Activated naive CD8-positive, alpha-beta T cell treated with anti-CD3 and anti-CD28 coated beads, Interleukin-2, amount 10 ng/mL, durations not matched to agents 7 days and 5 days (primary cell): ENCODE results near the gene PDLIM4. TPM values are rescaled to one million over a fixed set of nuclear protein-coding genes. Genes with fewer than 3 reads are reported as not detected.

Source experiments
- ATAC-seq: fragments of 150-1000 bp; cut with Tn5 transposase; one replicate; pipeline ENCODE4 v1.10.0; 2021; ENCODE audit warnings: low read depth, moderate library complexity
- POLR2A ChIA-PET: fragments of 350-600 bp; sonication (Branson Sonifier 250); formaldehyde crosslinking; loops from one replicate; lab custom pipeline; 2021; ENCODE audit warnings: antibody characterized with exemption; lab: Charles Lee
- DNase-seq: peaks from one replicate; pipeline ENCODE4 v3.0.0; 2021
- H3K27ac Mint-ChIP-seq: one replicate; pipeline ENCODE4 v1.8.0; 2022; ENCODE audit warnings: mild to moderate bottlenecking, mixed read lengths
- H3K27me3 Mint-ChIP-seq: one replicate; pipeline ENCODE4 v1.8.0; 2022; ENCODE audit warnings: mild to moderate bottlenecking, moderate library complexity, mixed read lengths
- H3K36me3 Mint-ChIP-seq: one replicate; pipeline ENCODE4 v1.8.0; 2021; ENCODE audit warnings: mild to moderate bottlenecking, mixed read lengths
- H3K4me1 Mint-ChIP-seq: one replicate; pipeline ENCODE4 v1.8.0; 2021; ENCODE audit warnings: mixed read lengths
- H3K4me3 Mint-ChIP-seq: one replicate; pipeline ENCODE4 v1.8.0; 2022; ENCODE audit warnings: mild to moderate bottlenecking, moderate library complexity, mixed read lengths
- H3K9me3 Mint-ChIP-seq: one replicate; pipeline ENCODE4 v1.8.0; 2021; ENCODE audit warnings: mixed read lengths
- total RNA-seq, 2 experiments: library from RNA; stranded (reverse); gene quantifications; one replicate each; pipeline ENCODE4 v1.2.3, GENCODE V29; 2021

The PDLIM4 gene
- total RNA-seq, 2 experiments from 2014 or later, result 0.64 TPM; not detected in 1

- DNase-seq (no peak), ATAC-seq (no peak)
- H3K27ac Mint-ChIP-seq, result no peak overlapping the region
- peaks cover 3% of the 10 kb centered on the region for H3K36me3 Mint-ChIP-seq
- no peak overlapping the region for H3K4me3 Mint-ChIP-seq
- peaks cover 20% of the 10 kb centered on the region for H3K27me3 Mint-ChIP-seq
- POLR2A ChIA-PET, result interaction anchor here (0.9 kb wide), 1 partner anchor 43 kb away, joined by 3 read pairs; no protein-coding TSS in a partner anchor
- H3K9me3 Mint-ChIP-seq, result peaks cover 9% of the 10 kb centered on the region
- H3K4me1 Mint-ChIP-seq, result no peaks in the 10 kb centered on the region
These were observed 6.9 kb upstream of the PDLIM4 start for GRCh38 chr5:132250547-132250946.

DNA sequence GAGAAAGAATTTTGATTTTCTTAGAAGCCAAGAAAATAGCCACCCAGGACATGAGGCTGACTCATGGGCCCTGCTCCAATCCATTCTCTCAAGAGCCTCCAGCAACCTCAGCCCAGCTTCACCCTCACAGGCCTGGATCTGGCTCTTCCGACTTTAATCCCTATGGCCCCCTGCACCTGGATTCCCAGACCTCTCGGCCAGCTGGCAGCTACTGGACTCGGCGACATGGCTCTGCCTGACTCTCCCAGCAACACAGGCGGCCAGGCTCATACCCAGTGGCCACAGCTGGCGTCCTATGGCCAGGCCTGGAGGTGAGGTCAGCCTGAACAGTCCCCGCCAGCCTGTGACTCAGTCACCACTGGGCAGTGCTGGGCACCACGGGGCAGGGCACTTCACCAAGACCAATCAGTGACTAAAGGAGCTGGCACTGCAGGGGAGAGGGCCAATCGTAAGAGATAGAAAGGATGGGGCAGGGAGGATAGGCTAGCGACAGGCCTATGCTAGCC lies 6.2 kb upstream of the PDLIM4 start:
- POLR2A ChIA-PET, result no interaction called here
- peaks cover 4% of the 10 kb centered on the region for H3K9me3 Mint-ChIP-seq

GRCh38 chr5:132253008-132253441 lies 4.5 kb upstream of the PDLIM4 start:
- H3K9me3 Mint-ChIP-seq, result no peaks in the 10 kb centered on the region
- DNase-seq, result peak; percentile 14
- no peak overlapping the region for H3K4me3 Mint-ChIP-seq
- peaks cover 24% of the 10 kb centered on the region for H3K27me3 Mint-ChIP-seq
- no peak overlapping the region for H3K27ac Mint-ChIP-seq
- no peak for ATAC-seq
- H3K36me3 Mint-ChIP-seq, result no peaks in the 10 kb centered on the region
- H3K4me1 Mint-ChIP-seq, result no peaks in the 10 kb centered on the region
- POLR2A ChIA-PET, result no interaction called here

More for the DNA sequence above, 6.2 kb upstream of the PDLIM4 start:
- H3K27me3 Mint-ChIP-seq, result peaks cover 19% of the 10 kb centered on the region
- no peak for DNase-seq
- peaks cover 3% of the 10 kb centered on the region for H3K36me3 Mint-ChIP-seq
- no peak for ATAC-seq
- no peaks in the 10 kb centered on the region for H3K4me1 Mint-ChIP-seq
- H3K4me3 Mint-ChIP-seq, result no peak overlapping the region
- no peak overlapping the region for H3K27ac Mint-ChIP-seq

DNA sequence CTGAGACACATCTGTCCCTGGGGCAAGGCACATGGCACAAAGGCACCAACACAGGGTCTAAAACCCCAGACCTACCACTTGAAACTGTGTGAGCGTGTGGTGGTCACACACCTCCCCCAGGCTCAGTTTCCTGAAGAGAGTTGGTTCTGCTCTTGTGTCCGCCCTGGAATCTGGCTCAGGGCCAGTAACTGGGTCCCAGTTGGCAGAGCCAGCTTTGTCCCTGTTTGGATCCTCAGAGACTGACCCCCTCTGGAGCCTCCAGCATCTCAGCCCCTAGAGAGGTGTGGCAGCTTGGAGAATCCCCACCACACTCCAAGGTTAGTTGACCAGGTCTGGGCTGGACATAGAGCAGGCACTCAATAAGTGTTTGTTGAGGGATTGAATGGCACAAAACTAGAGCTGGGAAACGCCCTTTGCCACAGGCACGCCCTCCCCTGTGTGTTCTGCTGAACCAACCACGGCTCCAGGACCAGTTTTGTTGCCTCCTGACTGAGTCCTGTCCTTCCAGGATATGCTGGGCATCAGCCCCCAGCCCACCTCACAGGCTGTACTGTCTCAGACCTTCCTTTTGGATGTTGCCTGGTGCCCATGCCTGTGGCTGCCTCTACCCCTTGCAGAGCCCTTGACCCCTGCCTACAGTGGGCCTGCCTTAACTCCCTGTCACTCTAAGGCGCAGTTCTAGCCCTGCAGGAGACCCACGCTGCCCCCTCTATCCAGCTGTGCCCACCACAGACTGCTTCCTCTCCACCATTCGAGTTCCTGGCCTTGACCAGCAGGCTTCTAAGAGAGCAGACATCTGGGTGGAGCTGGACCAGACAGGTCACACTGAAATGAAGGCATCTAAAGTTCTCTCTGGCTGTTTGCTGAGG lies 3.8 kb upstream of the PDLIM4 start:
- no peaks in the 10 kb centered on the region for H3K36me3 Mint-ChIP-seq
- no peaks in the 10 kb centered on the region for H3K4me1 Mint-ChIP-seq
- POLR2A ChIA-PET, result no interaction called here
- ATAC-seq (no peak), DNase-seq (peak; percentile 24)
- H3K27me3 Mint-ChIP-seq, result peaks cover 24% of the 10 kb centered on the region
- no peak overlapping the region for H3K4me3 Mint-ChIP-seq
- no peak overlapping the region for H3K27ac Mint-ChIP-seq
- no peaks in the 10 kb centered on the region for H3K9me3 Mint-ChIP-seq

DNA sequence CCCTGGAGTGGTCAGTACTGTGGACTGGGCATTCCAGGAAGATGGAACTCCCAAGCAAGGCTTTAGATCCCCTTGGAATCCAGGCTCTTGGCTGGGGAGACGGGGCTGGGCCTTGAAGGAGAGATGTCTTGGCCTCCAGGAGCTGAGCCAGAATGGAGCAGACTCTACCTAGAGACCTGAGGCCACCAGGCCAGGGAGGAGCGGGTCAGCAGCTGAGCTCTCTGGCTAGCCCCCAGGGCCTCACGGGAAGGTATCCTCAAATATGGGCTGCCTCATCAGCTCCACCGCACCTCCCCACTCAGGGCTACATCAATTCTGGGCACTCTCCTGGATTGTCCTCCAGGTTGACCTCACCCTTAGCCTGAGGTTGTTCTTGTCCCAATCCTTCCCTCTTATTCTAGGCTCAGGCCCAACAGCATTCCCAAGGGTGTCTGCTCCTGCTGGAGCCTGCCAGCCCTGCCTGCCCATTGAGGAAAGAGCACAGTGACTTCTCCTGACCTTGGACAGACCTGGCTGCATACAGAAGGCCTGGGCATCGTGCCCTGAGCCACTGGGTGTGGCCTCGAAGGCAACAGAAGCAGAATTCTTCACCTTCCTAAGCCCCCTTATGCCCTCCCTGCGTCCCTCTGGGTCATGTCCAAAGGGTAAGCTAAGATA lies 3.0 kb upstream of the PDLIM4 start:
- Mint-ChIP-seq H3K27me3 (peaks cover 24% of the 10 kb centered on the region), H3K4me1 (no peaks in the 10 kb centered on the region), H3K4me3 (no peak overlapping the region), H3K9me3 (no peaks in the 10 kb centered on the region), H3K36me3 (no peaks in the 10 kb centered on the region), H3K27ac (no peak overlapping the region)
- DNase-seq, result no peak
- no peak for ATAC-seq
- POLR2A ChIA-PET, result no interaction called here

DNA sequence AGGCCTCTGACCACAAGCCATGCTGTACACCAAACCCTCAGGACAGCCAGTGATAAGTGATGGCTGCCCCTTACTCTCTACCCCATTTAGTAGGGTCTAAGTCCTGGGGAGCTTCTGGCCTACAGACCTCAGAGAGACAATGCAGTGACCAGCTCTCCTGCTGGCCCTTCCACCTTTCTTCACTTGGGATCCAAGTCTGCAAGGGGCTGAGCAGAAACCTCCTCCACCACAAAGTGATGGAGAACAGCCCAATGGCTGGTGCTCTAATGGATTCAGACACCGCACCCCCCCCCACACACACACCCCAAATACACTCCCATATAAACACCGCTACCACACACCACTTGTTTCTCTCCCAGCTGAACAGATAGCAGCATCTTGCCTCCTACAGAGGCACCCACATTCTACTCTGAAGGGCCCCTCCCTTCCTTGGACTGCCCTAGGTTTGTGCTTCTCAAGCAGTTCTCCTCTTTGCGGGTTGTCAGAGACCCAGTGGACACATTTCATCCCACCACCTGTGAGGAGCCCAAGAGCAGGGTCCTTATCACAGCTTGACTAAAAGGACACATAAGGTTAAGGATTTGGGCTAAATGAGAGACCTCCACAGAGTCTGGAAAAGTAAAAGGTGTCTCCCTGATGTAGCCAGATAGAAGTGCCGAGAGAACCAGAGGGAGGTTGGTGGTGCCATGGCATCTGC lies 1.3 kb upstream of the PDLIM4 start:
- Mint-ChIP-seq H3K27ac (no peak overlapping the region), H3K27me3 (peaks cover 16% of the 10 kb centered on the region), H3K4me1 (peaks cover 8% of the 10 kb centered on the region), H3K4me3 (no peak overlapping the region), H3K36me3 (no peaks in the 10 kb centered on the region), H3K9me3 (no peaks in the 10 kb centered on the region)
- ATAC-seq (no peak), DNase-seq (no peak)
- POLR2A ChIA-PET, result no interaction called here

DNA sequence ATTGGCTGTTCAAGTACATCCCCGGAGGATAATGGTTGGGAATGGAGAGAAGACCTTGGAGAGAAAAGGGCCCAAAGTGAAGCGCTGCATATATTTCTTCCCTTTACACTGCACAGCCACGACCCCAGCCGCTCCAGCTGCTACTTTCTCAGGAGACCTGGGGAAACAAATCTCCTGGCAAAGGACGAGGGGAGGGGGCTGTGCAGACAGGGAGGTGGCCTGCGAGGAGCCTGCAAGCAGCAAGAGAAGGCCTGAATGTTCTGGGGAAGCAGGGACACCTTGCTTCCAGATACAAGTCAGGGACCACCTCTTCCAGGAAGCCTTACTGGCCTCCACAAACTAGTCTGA lies 739 bp upstream of the PDLIM4 start:
- no peaks in the 10 kb centered on the region for H3K36me3 Mint-ChIP-seq

DNA sequence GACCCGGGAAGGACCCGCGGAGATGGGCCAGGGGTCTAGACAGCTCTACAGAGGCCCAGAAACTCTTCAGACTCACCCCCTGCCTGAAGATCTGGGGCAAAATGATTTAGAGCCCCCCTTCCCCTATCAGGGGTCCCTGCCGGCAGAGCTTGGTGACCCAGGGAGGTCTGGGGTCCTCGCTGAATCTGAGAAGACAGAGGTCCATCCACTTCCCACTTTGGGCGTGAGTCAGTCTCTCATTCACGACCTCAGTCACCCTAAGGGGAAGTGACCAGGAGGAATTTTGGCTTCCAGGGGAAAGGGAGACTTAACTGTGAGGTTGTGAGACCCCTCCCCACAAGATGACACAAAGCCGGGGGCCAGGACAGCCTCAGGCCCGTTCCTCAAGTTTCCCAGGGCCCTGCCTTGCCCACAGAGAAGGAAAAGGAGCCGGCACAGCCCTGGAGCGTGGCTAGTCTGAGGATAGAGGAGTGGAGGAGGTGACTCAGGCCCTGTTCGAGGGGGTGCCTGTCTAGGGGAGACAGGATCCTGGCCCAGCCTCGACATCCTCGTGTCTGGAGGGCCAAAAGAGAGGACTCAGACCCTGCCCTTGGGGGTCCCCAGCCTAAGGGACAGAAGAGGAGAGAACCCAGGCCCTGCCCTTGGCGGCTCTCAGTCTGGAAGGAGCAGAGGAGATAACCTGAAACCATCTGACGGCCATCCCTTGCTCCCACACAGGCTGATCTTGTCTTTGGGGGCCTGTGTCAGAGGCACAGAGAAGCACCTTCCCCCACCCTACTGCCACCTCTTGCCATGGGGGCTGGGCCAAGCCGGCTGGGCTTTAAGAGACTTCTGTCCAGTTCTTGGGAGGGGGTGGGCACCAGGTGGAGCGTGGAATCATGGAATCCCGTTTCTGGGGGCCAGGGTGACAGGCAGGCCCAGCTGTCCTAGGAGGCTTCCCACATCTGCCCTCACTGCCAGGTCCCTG lies 889 bp downstream of the PDLIM4 start:
- no peak for DNase-seq
- POLR2A ChIA-PET, result interaction anchor here (0.6 kb wide), 1 partner anchor 60 kb away, joined by 4 read pairs; no protein-coding TSS in a partner anchor
- H3K4me1 Mint-ChIP-seq, result peaks cover 8% of the 10 kb centered on the region
- ATAC-seq, result no peak
- no peaks in the 10 kb centered on the region for H3K9me3 Mint-ChIP-seq
- H3K36me3 Mint-ChIP-seq, result no peaks in the 10 kb centered on the region
- no peak overlapping the region for H3K27ac Mint-ChIP-seq
- H3K27me3 Mint-ChIP-seq, result peaks cover 16% of the 10 kb centered on the region
- peak overlapping the region; percentile 21 for H3K4me3 Mint-ChIP-seq

More for the DNA sequence above, 739 bp upstream of the PDLIM4 start:
- POLR2A ChIA-PET, result no interaction called here
- Mint-ChIP-seq H3K4me1 (peaks cover 8% of the 10 kb centered on the region), H3K27me3 (peaks cover 16% of the 10 kb centered on the region), H3K4me3 (no peak overlapping the region), H3K27ac (no peak overlapping the region), H3K9me3 (no peaks in the 10 kb centered on the region)
- DNase-seq (no peak), ATAC-seq (no peak)

- peaks cover 10% of the 10 kb centered on the region for H3K4me1 Mint-ChIP-seq
- no peaks in the 10 kb centered on the region for H3K36me3 Mint-ChIP-seq
- H3K4me3 Mint-ChIP-seq, result no peak overlapping the region
- no peaks in the 10 kb centered on the region for H3K9me3 Mint-ChIP-seq
- ATAC-seq (no peak), DNase-seq (no peak)
- H3K27ac Mint-ChIP-seq, result no peak overlapping the region
- POLR2A ChIA-PET, result interaction anchor here (0.6 kb wide), 1 partner anchor 60 kb away, joined by 4 read pairs; no protein-coding TSS in a partner anchor
- H3K27me3 Mint-ChIP-seq, result peaks cover 16% of the 10 kb centered on the region
These were observed 1.8 kb downstream of the PDLIM4 start for GRCh38 chr5:132259069-132259851.

GRCh38 chr5:132260051-132260450 lies 2.6 kb downstream of the PDLIM4 start:
- no peak for DNase-seq
- no peak overlapping the region for H3K27ac Mint-ChIP-seq
- H3K4me1 Mint-ChIP-seq, result peaks cover 10% of the 10 kb centered on the region
- no peak for ATAC-seq
- H3K9me3 Mint-ChIP-seq, result no peaks in the 10 kb centered on the region
- H3K4me3 Mint-ChIP-seq, result no peak overlapping the region
- H3K27me3 Mint-ChIP-seq, result peaks cover 16% of the 10 kb centered on the region
- no peaks in the 10 kb centered on the region for H3K36me3 Mint-ChIP-seq
- POLR2A ChIA-PET, result no interaction called here

DNA sequence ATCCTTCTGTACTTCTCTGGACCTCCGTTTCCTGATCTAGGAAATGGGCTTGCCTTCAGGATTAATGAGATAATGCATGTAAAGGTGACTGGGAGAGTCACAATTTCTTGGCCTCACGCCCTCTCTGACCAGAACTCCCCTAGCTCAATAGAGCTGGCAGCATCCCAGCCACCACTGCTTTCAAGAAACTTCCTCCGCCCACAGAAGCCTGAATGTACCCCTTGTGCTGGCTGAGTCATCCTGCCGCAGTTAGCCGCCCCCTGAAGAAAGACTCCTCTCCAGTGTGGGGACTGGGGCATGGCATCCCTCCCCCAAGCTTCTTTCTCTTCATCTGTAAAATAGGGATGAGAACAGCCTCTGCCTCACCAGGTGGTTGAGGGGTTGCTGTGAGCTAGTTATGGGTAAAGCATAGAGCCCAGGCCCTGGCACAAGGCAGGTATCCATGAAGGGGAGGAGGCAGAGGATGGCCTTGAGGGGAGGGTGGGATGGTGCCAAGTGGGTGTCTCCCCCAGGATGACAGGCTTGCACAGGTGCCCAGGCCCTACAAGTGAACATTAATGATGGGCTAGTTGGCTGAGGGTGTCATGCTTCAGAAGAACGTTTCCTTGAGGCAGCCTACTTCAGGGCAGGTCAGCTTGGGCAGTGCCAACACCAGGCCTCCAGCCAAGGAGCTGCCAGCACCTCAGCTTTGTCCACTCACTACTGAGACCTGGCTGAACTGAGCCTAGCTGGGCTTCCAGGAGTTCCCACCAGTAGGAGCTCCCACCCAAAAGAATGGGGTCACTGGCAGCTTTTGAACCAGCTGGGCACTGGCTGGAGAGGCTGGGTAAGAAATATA lies 3.4 kb downstream of the PDLIM4 start:
- Mint-ChIP-seq H3K4me3 (no peak overlapping the region), H3K27ac (no peak overlapping the region), H3K4me1 (peaks cover 10% of the 10 kb centered on the region), H3K27me3 (peaks cover 13% of the 10 kb centered on the region), H3K9me3 (no peaks in the 10 kb centered on the region), H3K36me3 (no peaks in the 10 kb centered on the region)
- POLR2A ChIA-PET, result no interaction called here
- DNase-seq (no peak), ATAC-seq (peak; percentile 57)
